Activated CD4-positive, CD25-positive, alpha-beta regulatory T cell treated with anti-CD3 and anti-CD28 coated beads, Interleukin-2, amount 50 U/mL, for 72 hours (primary cell): ENCODE data around the gene CDCP2.
"Not testable (repeated sequence)": the region's sequence is repeated elsewhere in the genome, so short reads cannot be mapped to it uniquely, and the experiment has no call there.

Experiments
- DNase-seq: peaks from one replicate; pipeline ENCODE4 v3.0.0; 2021

Gene CDCP2

GRCh38 chr1:54112705-54113368 is 40.0 kb downstream of the CDCP2 start:
- no peak for DNase-seq

GRCh38 chr1:54112027-54112426 is 40.8 kb downstream of the CDCP2 start:
- no peak for DNase-seq

- peak; percentile 9 for DNase-seq
These were observed 41.2 kb downstream of the CDCP2 start for GRCh38 chr1:54111624-54112023.

- no peak for DNase-seq
These were observed 41.8 kb downstream of the CDCP2 start for GRCh38 chr1:54110996-54111395.

GRCh38 chr1:54109129-54110090 is 43.4 kb downstream of the CDCP2 start:
- DNase-seq = peak; percentile 17

GRCh38 chr1:54108156-54108555 is 44.6 kb downstream of the CDCP2 start:
- no peak for DNase-seq

GRCh38 chr1:54107131-54107530 is 45.7 kb downstream of the CDCP2 start:
- DNase-seq = peak; percentile 9

GRCh38 chr1:54105736-54106269 is 47.0 kb downstream of the CDCP2 start:
- DNase-seq = no peak

GRCh38 chr1:54105080-54105479 is 47.7 kb downstream of the CDCP2 start:
- DNase-seq = no peak

- DNase-seq = not testable (repeated sequence)
These were observed 48.2 kb downstream of the CDCP2 start for GRCh38 chr1:54104613-54105012.

GRCh38 chr1:54103414-54103813 is 49.4 kb downstream of the CDCP2 start:
- DNase-seq = no peak

GRCh38 chr1:54100500-54100899 is 52.3 kb downstream of the CDCP2 start:
- DNase-seq = no peak

- DNase-seq = no peak
These were observed 53.7 kb downstream of the CDCP2 start for GRCh38 chr1:54099061-54099610.

GRCh38 chr1:54096877-54097240 is 55.9 kb downstream of the CDCP2 start:
- DNase-seq = no peak

GRCh38 chr1:54096227-54096876 is 56.4 kb downstream of the CDCP2 start:
- no peak for DNase-seq

- no peak for DNase-seq
These were observed 57.1 kb downstream of the CDCP2 start for GRCh38 chr1:54095546-54096226.

GRCh38 chr1:54094730-54095105 is 58.1 kb downstream of the CDCP2 start:
- DNase-seq = not testable (repeated sequence)

- DNase-seq = no peak
These were observed 58.6 kb downstream of the CDCP2 start for GRCh38 chr1:54094001-54094729.

- DNase-seq = no peak
These were observed 61.1 kb downstream of the CDCP2 start for GRCh38 chr1:54091666-54092065.

GRCh38 chr1:54088385-54088784 is 64.4 kb downstream of the CDCP2 start:
- DNase-seq = no peak

- DNase-seq = no peak
These were observed 66.0 kb downstream of the CDCP2 start for GRCh38 chr1:54086754-54087153.

- DNase-seq = no peak
These were observed 68.0 kb downstream of the CDCP2 start for GRCh38 chr1:54084794-54085193.
